B cell (primary cell): ENCODE data around the gene DLGAP4. TPM values are rescaled to one million over a fixed set of nuclear protein-coding genes. Genes with fewer than 3 reads are reported as not detected.

Experiments used
- ATAC-seq: fragments of 200-7000 bp; cut with Tn5 transposase; one replicate; pipeline ENCODE4 v1.10.0; 2021; ENCODE audit warnings: low read depth, mild to moderate bottlenecking, moderate number of reproducible peaks, moderate library complexity
- CTCF ChIA-PET: fragments of 350-600 bp; sonication (Branson Sonifier 250); formaldehyde crosslinking; loops from one replicate; lab custom pipeline; 2021; ENCODE audit warnings: antibody characterized with exemption, inconsistent platforms; lab: Charles Lee
- POLR2A ChIA-PET: fragments of 350-600 bp; sonication (Branson Sonifier 250); formaldehyde crosslinking; loops from one replicate; lab custom pipeline; 2021; ENCODE audit warnings: antibody characterized with exemption; lab: Charles Lee
- DNase-seq: peaks from one replicate; pipeline ENCODE4 v3.0.0; 2013
- H2AFZ ChIP-seq: 2 replicates; pipeline ENCODE4 v1.6.1; 2012; ENCODE audit warnings: mild to moderate bottlenecking, low read depth, low read length; ENCODE audit not compliant: insufficient read depth, poor library complexity, severe bottlenecking
- H3K27ac ChIP-seq, 2 donors: 1 replicate in 1 of 2; 2 replicates in 1 of 2; pipeline ENCODE4 v1.5.1; 2012 to 2013; ENCODE audit warnings: low read length in 2 of 2, mild to moderate bottlenecking in 2 of 2, moderate library complexity in 1 of 2
- H3K27me3 ChIP-seq, 4 experiments: fragments of 200-600 bp in 1 of 4; sonication (generic) in 1 of 4; replicated peaks in 1 of 4; 1 replicate in 2 of 4; 2 replicates in 2 of 4; pipeline versions ENCODE4 v1.6.1 to v1.7.0; 2013 to 2016; ENCODE audit warnings: low read length in 3 of 4, mild to moderate bottlenecking in 2 of 4, mixed read lengths in 1 of 4, moderate library complexity in 1 of 4; ENCODE audit not compliant: insufficient read depth in 4 of 4, control insufficient read depth in 3 of 4; ENCODE audit errors: control extremely low read depth in 1 of 4
- H3K36me3 ChIP-seq, 2 experiments: replicated peaks in 1 of 2; 1 replicate in 1 of 2; 2 replicates in 1 of 2; pipeline versions ENCODE4 v1.6.1 to v1.7.1; 2013; ENCODE audit warnings: low read length in 1 of 2; ENCODE audit not compliant: insufficient read depth in 2 of 2, control insufficient read depth in 1 of 2; ENCODE audit errors: control extremely low read depth in 1 of 2, extremely low read depth in 1 of 2
- H3K4me1 ChIP-seq, 2 donors: fragments of 200-600 bp in 1 of 2; sonication (generic) in 1 of 2; 1 replicate in 1 of 2; 2 replicates in 1 of 2; pipeline versions ENCODE4 v1.5.1 to v1.6.1; 2013 to 2017; ENCODE audit warnings: low read length in 2 of 2; ENCODE audit not compliant: control insufficient read depth in 2 of 2, insufficient read depth in 2 of 2
- H3K4me2 ChIP-seq: replicated peaks from 2 replicates; pipeline ENCODE3; 2012; ENCODE audit warnings: mild to moderate bottlenecking, low read depth, low read length; ENCODE audit not compliant: poor library complexity, severe bottlenecking
- H3K4me3 ChIP-seq, 5 experiments: fragments of 200-600 bp in 1 of 5; sonication (generic) in 1 of 5; 1 replicate in 3 of 5; 2 replicates in 2 of 5; pipeline versions ENCODE4 v1.5.1 to v1.7.0; 2011 to 2016; ENCODE audit warnings: low read length in 4 of 5, mild to moderate bottlenecking in 4 of 5, low read depth in 2 of 5, control low read depth in 1 of 5, moderate library complexity in 1 of 5; ENCODE audit not compliant: insufficient read depth in 1 of 5; ENCODE audit errors: control extremely low read depth in 1 of 5, extremely low read depth in 1 of 5
- H3K79me2 ChIP-seq: fragments of 200-600 bp; sonication (generic); one replicate; pipeline ENCODE4 v1.6.0; 2016; ENCODE audit warnings: low read length; ENCODE audit not compliant: control insufficient read depth, insufficient read depth
- H3K9ac ChIP-seq: fragments of 200-600 bp; sonication (generic); 2 replicates; pipeline ENCODE4 v1.6.1; 2017; ENCODE audit warnings: mild to moderate bottlenecking, low read length, moderate library complexity
- H3K9me3 ChIP-seq, 3 donors: one replicate each; pipeline versions ENCODE4 v1.6.1 to v1.7.1; 2013; ENCODE audit warnings: low read length in 2 of 3; ENCODE audit not compliant: control insufficient read depth in 2 of 3, insufficient read depth in 1 of 3; ENCODE audit errors: control extremely low read depth in 1 of 3
- H4K20me1 ChIP-seq: 2 replicates; pipeline ENCODE4 v1.6.0; 2012; ENCODE audit warnings: mild to moderate bottlenecking, low read length; ENCODE audit not compliant: insufficient read depth, control insufficient read depth, poor library complexity, severe bottlenecking
- H3K27ac Mint-ChIP-seq: one replicate; pipeline ENCODE4 v1.8.0; 2021; ENCODE audit warnings: mixed read lengths
- H3K27me3 Mint-ChIP-seq: one replicate; pipeline ENCODE4 v1.8.0; 2021; ENCODE audit warnings: mixed read lengths
- H3K4me1 Mint-ChIP-seq: one replicate; pipeline ENCODE4 v1.8.0; 2021; ENCODE audit warnings: mixed read lengths
- H3K4me3 Mint-ChIP-seq: one replicate; pipeline ENCODE4 v1.8.0; 2021; ENCODE audit warnings: mixed read lengths
- H3K9me3 Mint-ChIP-seq: one replicate; pipeline ENCODE4 v1.8.0; 2022; ENCODE audit warnings: mixed read lengths; ENCODE audit not compliant: insufficient read depth
- CTCF ChIP-seq: fragments of 200-600 bp; IDR thresholded peaks from one replicate; pipeline ENCODE4 v1.8.0; 2022; ENCODE audit warnings: antibody characterized with exemption, mild to moderate bottlenecking
- EZH2 ChIP-seq: IDR thresholded peaks from 2 replicates; pipeline ENCODE4 v1.6.1; 2012; ENCODE audit warnings: borderline replicate concordance, low read depth, mild to moderate bottlenecking, moderate library complexity, low read length; ENCODE audit not compliant: insufficient read depth, poor library complexity, severe bottlenecking
- WGBS: methylation state at CpG from one replicate; pipeline ENCODE4 v1.1.5; 2013; ENCODE audit warnings: missing lambda C conversion rate; ENCODE audit not compliant: insufficient coverage; 5-methylcytosine and 5-hydroxymethylcytosine counted together
- intact Hi-C: fragments of 100-400 bp; cut with micrococcal nuclease; formaldehyde crosslinking; loops from one replicate; pipeline ENCODE4 v1.10.0; 2022
- polyA plus RNA-seq: library from polyadenylated mRNA; depleted of rRNA; stranded (reverse); fragments of >200 nt; gene quantifications from 2 replicates; pipeline ENCODE4 v1.2.3, GENCODE V29; 2012
- total RNA-seq, 2 donors: library from RNA; stranded (reverse); fragments of 120-200 nt in 1 of 2; gene quantifications; 1 replicate in 1 of 2; 2 replicates in 1 of 2; pipeline versions ENCODE4 v1.2.3 to v1.2.4, GENCODE V29; 2013 to 2022

DLGAP4 gene
- total and polyA plus RNA-seq, 2 donors (not counting 1 experiment from before 2014, with no cell fraction given): 68.8 to 87.8 TPM

GRCh38 chr20:36441416-36441815 lies 135.3 kb downstream of the DLGAP4 start:
- DNase-seq: no peak
- H3K9me3 Mint-ChIP-seq: no peaks in the 10 kb centered on the region
- Histone ChIP-seq H3K27me3 (peaks cover 0 to 8% (median 0%) of the 10 kb centered on the region in 4 experiments), H3K9ac (no peak overlapping the region), H3K4me3 (no peak overlapping the region), H3K4me1 (peaks cover 0 to 4% of the 10 kb centered on the region in 2 donors), H3K79me2 (no peaks in the 10 kb centered on the region), H2AFZ (no peak overlapping the region), H4K20me1 (no peaks in the 10 kb centered on the region), H3K4me2 (no peak overlapping the region), H3K27ac (no peak overlapping the region), H3K9me3 (peaks cover 0 to 4% (median 0%) of the 10 kb centered on the region in 3 donors), H3K36me3 (no peaks in the 10 kb centered on the region)
- intact Hi-C loops: no loop called here
- 86% methylated on average over 7 of the region's 7 CpGs for WGBS
- ChIA-PET POLR2A (no interaction called here), CTCF (interaction anchor here (1.1 to 2.8 kb wide), 2 partner anchors 19 to 239 kb away, joined by 3 to 28 read pairs; no protein-coding TSS in a partner anchor)
- no peak overlapping the region for H3K4me3 Mint-ChIP-seq
- TF ChIP-seq EZH2 (no peak), CTCF (no peak)
- no peak overlapping the region for H3K27ac Mint-ChIP-seq
- peaks cover 9% of the 10 kb centered on the region for H3K27me3 Mint-ChIP-seq
- no peak for ATAC-seq
- peaks cover 3% of the 10 kb centered on the region for H3K4me1 Mint-ChIP-seq

- H3K9me3 Mint-ChIP-seq: no peaks in the 10 kb centered on the region
- no peak overlapping the region for H3K4me3 ChIP-seq
- H3K9me3 ChIP-seq: no peaks in the 10 kb centered on the region
- no peak overlapping the region for H3K27ac Mint-ChIP-seq
- H3K4me3 Mint-ChIP-seq: no peak overlapping the region
- H2AFZ ChIP-seq: no peak overlapping the region
- no peak overlapping the region for H3K9ac ChIP-seq
- H3K27me3 ChIP-seq: peaks cover 0 to 3% (median 0%) of the 10 kb centered on the region in 4 experiments
- WGBS: no CpG with 5 or more reads among the region's 1 CpG
- no peaks in the 10 kb centered on the region for H3K4me1 ChIP-seq
- ATAC-seq (no peak), DNase-seq (no peak)
- TF ChIP-seq EZH2 (no peak), CTCF (no peak)
- no peaks in the 10 kb centered on the region for H3K4me1 Mint-ChIP-seq
- H3K4me2 ChIP-seq: no peak overlapping the region
- CTCF ChIA-PET: interaction anchor here (1.1 to 1.4 kb wide), 2 partner anchors 15 to 243 kb away, joined by 3 read pairs; no protein-coding TSS in a partner anchor
- no peak overlapping the region for H3K27ac ChIP-seq
- POLR2A ChIA-PET: no interaction called here
- H3K36me3 ChIP-seq: no peaks in the 10 kb centered on the region
- H3K79me2 ChIP-seq: no peaks in the 10 kb centered on the region
- H3K27me3 Mint-ChIP-seq: peaks cover 4% of the 10 kb centered on the region
- no peaks in the 10 kb centered on the region for H4K20me1 ChIP-seq
- intact Hi-C loops: no loop called here
Measured at GRCh38 chr20:36445847-36446246, 139.7 kb downstream of the DLGAP4 start.
